Ovary (tissue), 9 donors: Measurements from ENCODE around the gene ENAH. TPM values are rescaled to one million over a fixed set of nuclear protein-coding genes. Genes with fewer than 3 reads are reported as not detected.

Experiments used
- DNase-seq, 5 donors: peaks; one replicate each; pipeline ENCODE4 v3.0.0-alpha.2; 2019 to 2020
- H3K27ac ChIP-seq, 2 donors: fragments of 200-600 bp; one replicate each; pipeline versions ENCODE4 v1.5.1 to v1.8.0; 2019 to 2022
- H3K27me3 ChIP-seq: fragments of 200-600 bp; one replicate; pipeline ENCODE4 v1.8.0; 2022
- H3K36me3 ChIP-seq: fragments of 200-600 bp; sonication (generic); one replicate; pipeline ENCODE4 v1.5.1; 2019
- H3K4me1 ChIP-seq: one replicate; pipeline ENCODE4 v1.8.1; 2013; ENCODE audit warnings: mild to moderate bottlenecking, moderate library complexity; ENCODE audit not compliant: insufficient read depth
- H3K4me3 ChIP-seq: fragments of 200-600 bp; sonication (generic); one replicate; pipeline ENCODE4 v1.5.1; 2017
- H3K9me3 ChIP-seq, 2 donors: fragments of 200-600 bp in 1 of 2; sonication (generic) in 1 of 2; one replicate each; pipeline versions ENCODE4 v1.5.1 to v1.8.1; 2013 to 2019; ENCODE audit warnings: mild to moderate bottlenecking in 1 of 2, moderate library complexity in 1 of 2
- EP300 ChIP-seq: sonication (generic); formaldehyde crosslinking; IDR thresholded peaks from one replicate; pipeline ENCODE4 v1.6.1; 2017; ENCODE audit warnings: antibody characterized with exemption
- POLR2A ChIP-seq: fragments of 450-650 bp; IDR thresholded peaks from one replicate; pipeline ENCODE4 v1.6.1; 2017; ENCODE audit warnings: antibody characterized with exemption, mild to moderate bottlenecking, moderate library complexity
- WGBS, 3 donors: extraction: QIAGEN DNeasy Blood & Tissue Kit in 1 of 3; methylation state at CpG; one replicate each; pipeline versions ENCODE4 v1.1.5 to v1.1.7; 2013 to 2017; 5-methylcytosine and 5-hydroxymethylcytosine counted together
- intact Hi-C, 4 donors: fragments of 100-400 bp; cut with DNase I; formaldehyde crosslinking; loops; one replicate each; pipeline versions ENCODE4 v1.11.0 to v1.15.1; 2022 to 2023
- polyA plus RNA-seq, 2 donors: library from polyadenylated mRNA; stranded (reverse); fragments of 200-250 nt in 1 of 2; fragments of 350-450 nt in 1 of 2; fragmentation: Illumina TruSeq in 1 of 2; extraction: RNeasy Lipid Tissue Mini Kit (QIAGEN cat#74804) in 1 of 2; gene quantifications; one replicate each; pipeline ENCODE4 v1.2.3, GENCODE V29; 2013 to 2014
- total RNA-seq, 7 donors: library from RNA; depleted of rRNA in 2 of 7; stranded (reverse); fragments of >200 nt in 2 of 7; fragmentation: NEBNext Ultra II Directional in 3 of 7; extraction: Animal tissue kit (Norgen Biotek cat#: 25700) in 3 of 7; gene quantifications; one replicate each; pipeline versions ENCODE4 v1.1.0 to v1.2.4, GENCODE V29; 2016 to 2023
- TF ChIP-seq, protein P1 (sequence below), 3 donors: fragments of 450-650 bp in 2 of 3; fragments of 200-600 bp in 1 of 3; IDR thresholded peaks; one replicate each; pipeline versions ENCODE4 v1.5.1 to v1.8.0; 2016 to 2022; ENCODE audit warnings: antibody characterized with exemption in 3 of 3, mild to moderate bottlenecking in 1 of 3
- donor health status: DM: no; HTN: no; CAD: no; lungs with moderate emphysema.
- donor health status: DM: no; HTN: no; CAD: no.
- donor health status: Bipolar disorder and iron deficiency.
- donor health status: DM: yes; HTN: yes; CAD: no.
- donor health status: DM: no; HTN: no; CAD: no.
- donor health status: DM: yes; HTN: yes; CAD: no.

Gene ENAH
- total and polyA plus RNA-seq, 9 donors: 33.4 to 137 (median 88.6) TPM

DNA sequence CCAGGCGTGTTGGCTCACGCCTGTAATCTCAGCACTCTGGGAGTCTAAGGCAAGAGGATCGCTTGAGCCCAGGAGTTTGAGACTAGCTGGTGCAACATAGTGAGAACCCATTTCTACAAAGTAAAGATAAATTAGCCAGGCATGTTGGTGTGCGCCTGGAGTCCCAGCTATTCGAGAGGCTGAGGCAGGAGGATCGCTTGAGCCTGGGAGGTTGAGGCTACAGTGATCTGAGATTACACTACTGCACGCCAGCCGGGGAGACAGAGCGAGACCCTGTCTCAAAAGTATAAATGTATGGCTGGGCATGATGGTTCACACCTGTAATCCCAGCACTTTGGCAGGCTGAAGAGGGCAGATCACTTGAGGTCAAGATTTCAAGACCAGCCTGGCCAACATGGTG, 173.6 kb downstream of the ENAH start:
- no peak for DNase-seq
- intact Hi-C loops: loop anchor here (5.0 to 10.0 kb wide), 5 partner anchors 65 to 433 kb away; no protein-coding TSS in a partner anchor
- H3K4me3 ChIP-seq: no peak overlapping the region
- 88 to 94% (median 94%) methylated on average over 9 of the region's 9 CpGs for WGBS, 3 donors
- H3K4me1 ChIP-seq: peaks cover 3% of the 10 kb centered on the region
- TF ChIP-seq POLR2A: no peak
- no peak for TF ChIP-seq EP300
- no peak overlapping the region for H3K27ac ChIP-seq
- no peaks in the 10 kb centered on the region for H3K36me3 ChIP-seq
- H3K27me3 ChIP-seq: no peaks in the 10 kb centered on the region
- H3K9me3 ChIP-seq: no peaks in the 10 kb centered on the region

DNA sequence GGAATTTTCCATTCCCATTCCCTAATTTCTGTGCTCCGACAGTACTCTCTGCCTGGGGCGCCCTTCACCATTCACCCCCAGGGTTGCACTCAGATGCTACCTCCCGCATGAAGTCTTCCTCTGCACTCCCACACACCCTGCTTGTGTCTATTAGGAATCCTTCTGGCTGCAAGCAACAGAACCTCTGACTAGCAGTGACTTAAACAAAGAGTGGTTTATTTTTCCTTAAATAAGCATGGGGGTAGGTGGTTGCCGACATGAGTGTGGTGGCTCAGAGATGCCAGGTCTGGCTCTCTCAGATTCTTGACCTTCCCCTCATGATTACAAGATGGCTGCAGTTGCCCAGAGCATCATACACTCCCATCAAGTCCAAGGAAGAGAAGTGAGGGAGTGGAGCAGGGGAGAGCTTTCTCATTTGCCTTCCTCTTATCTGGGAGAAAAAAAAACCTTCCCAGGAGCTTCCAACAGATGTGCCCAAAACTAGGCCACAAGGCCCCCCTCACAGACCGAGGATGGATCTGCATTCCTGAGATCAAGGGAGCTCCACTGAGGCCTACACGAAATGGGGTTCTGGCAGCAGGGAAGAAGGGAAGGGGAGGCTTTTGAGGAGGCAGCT, 175.5 kb downstream of the ENAH start:
- H3K4me1 ChIP-seq: peaks cover 2% of the 10 kb centered on the region
- intact Hi-C loops: loop anchor here (2.0 to 10.0 kb wide), 6 partner anchors 67 to 435 kb away; no protein-coding TSS in a partner anchor
- no peak overlapping the region for H3K4me3 ChIP-seq
- no peaks in the 10 kb centered on the region for H3K9me3 ChIP-seq
- WGBS, 3 donors: 78 to 84% (median 80%) methylated on average over 6 of the region's 6 CpGs
- H3K27me3 ChIP-seq: no peaks in the 10 kb centered on the region
- no peak overlapping the region for H3K27ac ChIP-seq
- no peaks in the 10 kb centered on the region for H3K36me3 ChIP-seq
- TF ChIP-seq EP300 (no peak), POLR2A (no peak)
- TF ChIP-seq, protein P1, sequence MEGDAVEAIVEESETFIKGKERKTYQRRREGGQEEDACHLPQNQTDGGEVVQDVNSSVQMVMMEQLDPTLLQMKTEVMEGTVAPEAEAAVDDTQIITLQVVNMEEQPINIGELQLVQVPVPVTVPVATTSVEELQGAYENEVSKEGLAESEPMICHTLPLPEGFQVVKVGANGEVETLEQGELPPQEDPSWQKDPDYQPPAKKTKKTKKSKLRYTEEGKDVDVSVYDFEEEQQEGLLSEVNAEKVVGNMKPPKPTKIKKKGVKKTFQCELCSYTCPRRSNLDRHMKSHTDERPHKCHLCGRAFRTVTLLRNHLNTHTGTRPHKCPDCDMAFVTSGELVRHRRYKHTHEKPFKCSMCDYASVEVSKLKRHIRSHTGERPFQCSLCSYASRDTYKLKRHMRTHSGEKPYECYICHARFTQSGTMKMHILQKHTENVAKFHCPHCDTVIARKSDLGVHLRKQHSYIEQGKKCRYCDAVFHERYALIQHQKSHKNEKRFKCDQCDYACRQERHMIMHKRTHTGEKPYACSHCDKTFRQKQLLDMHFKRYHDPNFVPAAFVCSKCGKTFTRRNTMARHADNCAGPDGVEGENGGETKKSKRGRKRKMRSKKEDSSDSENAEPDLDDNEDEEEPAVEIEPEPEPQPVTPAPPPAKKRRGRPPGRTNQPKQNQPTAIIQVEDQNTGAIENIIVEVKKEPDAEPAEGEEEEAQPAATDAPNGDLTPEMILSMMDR (IDR thresholded peaks at IDR 0.05): no peak
- peak in 1 of 5 donors; percentile 4 for DNase-seq

DNA sequence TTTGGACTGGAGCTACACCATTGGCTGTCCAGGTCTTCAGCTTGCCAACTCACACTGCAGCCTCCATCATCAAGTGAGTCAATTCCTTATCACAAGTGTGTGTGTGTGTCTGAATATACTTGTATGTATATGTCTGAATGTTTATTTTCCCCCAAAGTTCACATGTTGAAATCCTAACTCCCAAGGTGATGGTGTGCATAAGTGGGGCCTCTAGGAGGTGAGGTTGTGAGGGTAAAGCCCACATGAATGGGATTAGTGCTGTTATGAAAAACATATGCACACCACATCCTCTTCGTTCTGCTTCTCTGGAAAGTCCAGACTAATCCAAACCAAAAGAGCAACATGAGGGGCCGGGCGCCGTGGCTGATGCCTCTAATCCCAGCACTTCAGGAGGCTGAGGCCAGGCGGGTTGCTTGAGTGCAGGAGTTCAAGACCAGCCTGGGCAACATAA, 176.4 kb downstream of the ENAH start:
- Histone ChIP-seq H3K36me3 (no peaks in the 10 kb centered on the region), H3K27me3 (no peaks in the 10 kb centered on the region), H3K27ac (no peak overlapping the region), H3K4me1 (no peaks in the 10 kb centered on the region), H3K4me3 (no peak overlapping the region), H3K9me3 (no peaks in the 10 kb centered on the region)
- peak in 1 of 5 donors; percentile 6 for DNase-seq
- TF ChIP-seq EP300 (no peak), POLR2A (no peak)
- TF ChIP-seq, protein P1 (IDR thresholded peaks at IDR 0.05): no peak
- 76 to 86% (median 77%) methylated on average over 5 of the region's 5 CpGs for WGBS, 3 donors
- intact Hi-C loops: loop anchor here (2.0 to 10.0 kb wide), 6 partner anchors 68 to 436 kb away; no protein-coding TSS in a partner anchor

DNA sequence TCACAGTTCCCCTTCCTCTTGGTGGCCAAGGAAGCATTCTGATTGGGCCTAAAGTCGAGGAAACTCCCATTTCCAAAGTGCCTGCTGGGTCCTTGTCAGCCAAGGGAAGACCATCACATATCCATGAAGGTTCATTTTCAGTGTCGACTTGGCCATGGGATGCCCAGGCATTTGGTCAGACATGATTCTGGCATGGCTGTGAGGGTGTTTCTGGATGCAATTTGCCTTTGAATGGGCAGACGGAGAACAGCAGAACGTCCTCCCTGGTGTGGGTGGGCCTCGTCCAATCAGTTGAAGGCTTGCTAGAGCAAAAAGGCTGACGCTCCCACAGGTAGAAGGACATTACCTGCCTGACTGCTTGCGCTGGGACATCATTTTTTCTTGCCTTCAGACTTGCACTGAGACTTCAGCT, 176.8 kb downstream of the ENAH start:
- H3K9me3 ChIP-seq: no peaks in the 10 kb centered on the region
- H3K27ac ChIP-seq: no peak overlapping the region
- intact Hi-C loops: loop anchor here (2.0 to 10.0 kb wide), 6 partner anchors 69 to 436 kb away; no protein-coding TSS in a partner anchor
- no peak overlapping the region for H3K4me3 ChIP-seq
- 86 to 93% (median 92%) methylated on average over 7 of the region's 7 CpGs for WGBS, 3 donors
- no peaks in the 10 kb centered on the region for H3K4me1 ChIP-seq
- TF ChIP-seq EP300 (no peak), POLR2A (no peak)
- TF ChIP-seq, protein P1 (IDR thresholded peaks at IDR 0.05): no peak
- peak in 1 of 5 donors; percentile 18 for DNase-seq
- H3K27me3 ChIP-seq: no peaks in the 10 kb centered on the region
- no peaks in the 10 kb centered on the region for H3K36me3 ChIP-seq
